H1 (cell line): ENCODE measurements around the gene SMARCC1. TPM values are rescaled to one million over a fixed set of nuclear protein-coding genes. Genes with fewer than 3 reads are reported as not detected.

ENCODE experiments used
- CTCF ChIA-PET: fragments of 300-600 bp; sonication (Branson Sonifier 250); formaldehyde crosslinking; loops from one replicate; lab custom pipeline; 2021; ENCODE audit not compliant: partially characterized antibody; lab: Charles Lee
- POLR2A ChIA-PET: fragments of 300-600 bp; sonication (Branson Sonifier 250); formaldehyde crosslinking; loops from one replicate; lab custom pipeline; 2021; ENCODE audit warnings: inconsistent platforms; ENCODE audit not compliant: partially characterized antibody; lab: Charles Lee
- DNase-seq, 2 experiments: peaks; one replicate each; pipeline versions ENCODE4 v3.0.0 to v3.0.0-alpha.2; 2010 to 2022; ENCODE audit warnings: low spot score in 2 of 2, low read depth in 1 of 2, mixed read lengths in 1 of 2
- FAIRE-seq: peaks from 2 replicates; lab custom pipeline; 2011; peaks lifted over from hg19 to GRCh38; lab: Jason Lieb, UNC
- H2AFZ ChIP-seq: 2 replicates; pipeline ENCODE4 v1.8.1; 2012; ENCODE audit warnings: low read length, inconsistent platforms
- H2AK5ac ChIP-seq: 2 replicates; pipeline ENCODE4 v1.6.1; 2013; ENCODE audit warnings: low read depth, low read length
- H2BK120ac ChIP-seq: replicated peaks from 2 replicates; pipeline ENCODE3; 2013; ENCODE audit warnings: low read depth, low read length, inconsistent platforms
- H2BK12ac ChIP-seq: 2 replicates; pipeline ENCODE4 v1.6.1; 2013; ENCODE audit warnings: low read depth, low read length
- H2BK15ac ChIP-seq: 2 replicates; pipeline ENCODE4 v1.6.1; 2013; ENCODE audit warnings: low read length
- H2BK20ac ChIP-seq: 2 replicates; pipeline ENCODE4 v1.6.1; 2013; ENCODE audit warnings: low read length
- H2BK5ac ChIP-seq: 2 replicates; pipeline ENCODE4 v1.6.1; 2013; ENCODE audit warnings: low read depth, low read length
- H3K14ac ChIP-seq: 2 replicates; pipeline ENCODE4 v1.6.1; 2013; ENCODE audit warnings: inconsistent platforms; ENCODE audit not compliant: insufficient read length
- H3K18ac ChIP-seq: 2 replicates; pipeline ENCODE4 v1.6.1; 2013; ENCODE audit warnings: low read length; ENCODE audit errors: extremely low read depth
- H3K23ac ChIP-seq: 2 replicates; pipeline ENCODE4 v1.6.1; 2013; ENCODE audit warnings: inconsistent platforms; ENCODE audit not compliant: insufficient read length
- H3K23me2 ChIP-seq: 2 replicates; pipeline ENCODE4 v1.6.1; 2013; ENCODE audit warnings: low read depth, low read length
- H3K27ac ChIP-seq: 2 replicates; pipeline ENCODE4 v1.6.1; 2011; ENCODE audit warnings: low read depth, low read length, inconsistent platforms
- H3K27me3 ChIP-seq, 4 experiments: replicated peaks in 1 of 4; 1 replicate in 1 of 4; 2 replicates in 3 of 4; pipeline versions ENCODE4 v1.6.1 to v1.8.1; 2011 to 2013; ENCODE audit warnings: low read length in 3 of 4, mild to moderate bottlenecking in 3 of 4, inconsistent platforms in 2 of 4, mixed read lengths in 2 of 4, moderate library complexity in 1 of 4; ENCODE audit not compliant: control insufficient read depth in 3 of 4, insufficient read depth in 3 of 4; ENCODE audit errors: extremely low read depth in 1 of 4
- H3K36me3 ChIP-seq, 4 experiments: 2 replicates each; pipeline versions ENCODE4 v1.6.1 to v1.8.1; 2011 to 2013; ENCODE audit warnings: mild to moderate bottlenecking in 4 of 4, low read length in 3 of 4, moderate library complexity in 2 of 4, control low read depth in 1 of 4, inconsistent platforms in 1 of 4; ENCODE audit not compliant: insufficient read depth in 4 of 4, control insufficient read depth in 2 of 4
- H3K4ac ChIP-seq: replicated peaks from 2 replicates; pipeline ENCODE3; 2013; ENCODE audit warnings: low read length, low read depth, mixed read lengths, inconsistent platforms; ENCODE audit not compliant: insufficient read length
- H3K4me1 ChIP-seq, 4 experiments: replicated peaks in 1 of 4; 1 replicate in 1 of 4; 2 replicates in 3 of 4; pipeline versions ENCODE4 v1.6.1 to v1.8.1; 2011 to 2013; ENCODE audit warnings: low read length in 3 of 4, inconsistent platforms in 2 of 4, mixed read lengths in 1 of 4; ENCODE audit not compliant: insufficient read depth in 4 of 4, control insufficient read depth in 3 of 4
- H3K4me2 ChIP-seq, 2 experiments: 2 replicates each; pipeline versions ENCODE4 v1.6.1 to v1.8.1; 2011 to 2013; ENCODE audit warnings: low read depth in 2 of 2, low read length in 2 of 2, control low read depth in 1 of 2, inconsistent platforms in 1 of 2, mild to moderate bottlenecking in 1 of 2; ENCODE audit not compliant: insufficient read depth in 1 of 2
- H3K4me3 ChIP-seq, 4 experiments: fragments of 200-600, 300-600 bp in 1 of 4; sonication (generic), shearing (Covaris generic), sonication (Bioruptor Twin) in 1 of 4; 2 replicates each; pipeline versions ENCODE4 v1.5.1 to v1.8.1; 2011 to 2016; ENCODE audit warnings: low read length in 4 of 4, low read depth in 3 of 4, control low read depth in 2 of 4, inconsistent platforms in 2 of 4, mild to moderate bottlenecking in 2 of 4, mixed read lengths in 1 of 4, moderate library complexity in 1 of 4; ENCODE audit not compliant: insufficient read depth in 2 of 4; ENCODE audit errors: extremely low read depth in 1 of 4
- H3K56ac ChIP-seq: replicated peaks from 2 replicates; pipeline ENCODE3; 2013; ENCODE audit warnings: low read depth, mild to moderate bottlenecking, mixed read lengths, low read length, inconsistent platforms; ENCODE audit not compliant: insufficient read length
- H3K79me1 ChIP-seq: 2 replicates; pipeline ENCODE4 v1.6.1; 2013; ENCODE audit warnings: low read depth, low read length, control low read depth
- H3K79me2 ChIP-seq, 2 experiments: 2 replicates each; pipeline versions ENCODE4 v1.6.1 to v1.8.1; 2012 to 2013; ENCODE audit warnings: low read length in 2 of 2, mild to moderate bottlenecking in 2 of 2, inconsistent platforms in 1 of 2; ENCODE audit not compliant: insufficient read depth in 2 of 2, control insufficient read depth in 1 of 2
- H3K9ac ChIP-seq, 4 experiments: replicated peaks in 1 of 4; 1 replicate in 1 of 4; 2 replicates in 3 of 4; pipeline versions ENCODE4 v1.6.1 to v1.8.1; 2011 to 2013; ENCODE audit warnings: low read depth in 3 of 4, low read length in 3 of 4, control low read depth in 2 of 4, mild to moderate bottlenecking in 2 of 4, moderate library complexity in 2 of 4, inconsistent platforms in 1 of 4; ENCODE audit errors: extremely low read depth in 1 of 4
- H3K9me3 ChIP-seq, 2 experiments: 2 replicates each; pipeline versions ENCODE4 v1.6.1 to v1.8.1; 2012 to 2013; ENCODE audit warnings: mild to moderate bottlenecking in 2 of 2, moderate library complexity in 2 of 2, control low read depth in 1 of 2, inconsistent platforms in 1 of 2, low read depth in 1 of 2, low read length in 1 of 2, mixed read lengths in 1 of 2; ENCODE audit not compliant: insufficient read depth in 2 of 2
- H4K20me1 ChIP-seq, 2 experiments: replicated peaks in 1 of 2; 2 replicates each; pipeline versions ENCODE3 to v1.8.1; 2011 to 2013; ENCODE audit warnings: inconsistent platforms in 2 of 2, low read length in 2 of 2, mild to moderate bottlenecking in 1 of 2; ENCODE audit not compliant: insufficient read depth in 2 of 2, control insufficient read depth in 1 of 2
- H4K5ac ChIP-seq: 2 replicates; pipeline ENCODE4 v1.6.1; 2013; ENCODE audit warnings: low read length, low read depth, mixed read lengths, inconsistent platforms; ENCODE audit not compliant: insufficient read length
- H4K8ac ChIP-seq: 2 replicates; pipeline ENCODE4 v1.8.0; 2013; ENCODE audit warnings: mild to moderate bottlenecking, moderate library complexity, low read length, inconsistent platforms; ENCODE audit not compliant: insufficient read depth; ENCODE audit errors: extremely low read depth
- H4K91ac ChIP-seq: replicated peaks from 2 replicates; pipeline ENCODE3; 2013; ENCODE audit warnings: low read length, mixed read lengths, inconsistent platforms; ENCODE audit not compliant: insufficient read length
- ASH2L ChIP-seq: fragments of 200-600, 300-600 bp; sonication (generic); IDR thresholded peaks from one replicate; pipeline ENCODE4 v1.7.1; 2017; ENCODE audit warnings: low read length
- CHD1 ChIP-seq: IDR thresholded peaks from 2 replicates; pipeline ENCODE4 v1.6.1; 2012; ENCODE audit warnings: low read depth, low read length, improper control_type of control experiment
- HDAC2 ChIP-seq, 2 experiments: fragments of 300-600 bp in 1 of 2; sonication (generic) in 1 of 2; IDR thresholded peaks; 2 replicates each; pipeline ENCODE4 v1.6.1; 2011 to 2012; ENCODE audit warnings: low read depth in 2 of 2, low read length in 2 of 2, mild to moderate bottlenecking in 2 of 2, moderate library complexity in 2 of 2, borderline replicate concordance in 1 of 2, inconsistent platforms in 1 of 2
- HDAC6 ChIP-seq: IDR thresholded peaks from one replicate; pipeline ENCODE4 v1.7.1; 2012; ENCODE audit warnings: low read depth, mild to moderate bottlenecking, inconsistent platforms, low read length, moderate library complexity
- JUN ChIP-seq: IDR thresholded peaks from 2 replicates; pipeline ENCODE4 v1.6.1; 2011; ENCODE audit warnings: low read depth, mild to moderate bottlenecking, improper control_type of control experiment, low read length
- KDM4A ChIP-seq: IDR thresholded peaks from one replicate; pipeline ENCODE4 v1.7.1; 2012; ENCODE audit warnings: low read depth, mild to moderate bottlenecking, moderate library complexity, low read length, inconsistent platforms; ENCODE audit not compliant: severe bottlenecking
- NANOG ChIP-seq: IDR thresholded peaks from 2 replicates; pipeline ENCODE4 v1.6.1; 2011; ENCODE audit warnings: low read length, low read depth, mild to moderate bottlenecking, inconsistent platforms; ENCODE audit not compliant: insufficient read depth, poor library complexity, severe bottlenecking
- POLR2A ChIP-seq, 2 experiments: IDR thresholded peaks; 1 replicate in 1 of 2; 2 replicates in 1 of 2; pipeline ENCODE4 v1.6.1; 2011; ENCODE audit warnings: low read depth in 2 of 2, low read length in 2 of 2, mild to moderate bottlenecking in 2 of 2; ENCODE audit errors: control extremely low read depth in 1 of 2
- POU5F1 ChIP-seq: IDR thresholded peaks from 2 replicates; pipeline ENCODE4 v1.6.1; 2011; ENCODE audit warnings: low read depth, mild to moderate bottlenecking, low read length, moderate library complexity
- SIN3A ChIP-seq, 2 experiments: IDR thresholded peaks in 1 of 2; conservative IDR thresholded peaks in 1 of 2; 2 replicates each; pipeline ENCODE4 v1.6.1; 2011 to 2012; ENCODE audit warnings: low read length in 2 of 2, improper control_type of control experiment in 1 of 2, low read depth in 1 of 2, mild to moderate bottlenecking in 1 of 2
- SP4 ChIP-seq: IDR thresholded peaks from 2 replicates; pipeline ENCODE4 v1.6.1; 2012; ENCODE audit warnings: low read length, inconsistent platforms
- TAF7 ChIP-seq: optimal IDR thresholded peaks from 2 replicates; pipeline ENCODE3; 2011; ENCODE audit warnings: low read depth, mild to moderate bottlenecking, inconsistent platforms, low read length, moderate library complexity, borderline replicate concordance
- YY1 ChIP-seq: IDR thresholded peaks from 2 replicates; pipeline ENCODE4 v1.6.1; 2011; ENCODE audit warnings: low read depth, mild to moderate bottlenecking, low read length
- WGBS, 2 experiments: shearing (Covaris generic) in 1 of 2; methylation state at CpG; one replicate each; pipeline versions ENCODE4 v1.1.6 to v1.1.7; 2013 to 2015; ENCODE audit warnings: low lambda C conversion rate in 2 of 2, mixed read lengths in 2 of 2, inconsistent platforms in 1 of 2, low coverage in 1 of 2, missing lambda C conversion rate in 1 of 2; ENCODE audit not compliant: insufficient replicate concordance in 2 of 2, insufficient coverage in 1 of 2, insufficient read length in 1 of 2; ENCODE audit errors: extremely low coverage in 1 of 2, missing lambda C conversion rate in 1 of 2; 5-methylcytosine and 5-hydroxymethylcytosine counted together
- polyA plus RNA-seq, 7 experiments: library from polyadenylated mRNA; depleted of rRNA in 3 of 7; stranded (reverse) in 5 of 7; unstranded in 2 of 7; fragments of >200 nt in 5 of 7; fragments of 200-250 nt in 2 of 7; gene quantifications; 1 replicate in 5 of 7; 2 replicates in 1 of 7; 4 replicates in 1 of 7; pipeline versions ENCODE4 v1.2.1 to v1.2.3, GENCODE V29; 2011 to 2013; ENCODE audit warnings: missing spikeins in 2 of 7, mixed read lengths in 2 of 7
- total RNA-seq: library from RNA; stranded (reverse); fragmentation: NEBNext Ultra II Directional; extraction: Animal tissue kit (Norgen Biotek cat#: 25700); gene quantifications from 2 replicates; pipeline ENCODE4 v1.2.1, GENCODE V29; 2021
- TF ChIP-seq, protein P1 (sequence below): IDR thresholded peaks from 2 replicates; pipeline ENCODE4 v1.6.1; 2011; ENCODE audit warnings: low read length, improper control_type of control experiment

SMARCC1 gene
- total and polyA plus RNA-seq, 2 of the 8 experiments (the other 6 are each of a cell fraction or from before 2014, with no cell fraction given) = 64.1 to 335 TPM

DNA sequence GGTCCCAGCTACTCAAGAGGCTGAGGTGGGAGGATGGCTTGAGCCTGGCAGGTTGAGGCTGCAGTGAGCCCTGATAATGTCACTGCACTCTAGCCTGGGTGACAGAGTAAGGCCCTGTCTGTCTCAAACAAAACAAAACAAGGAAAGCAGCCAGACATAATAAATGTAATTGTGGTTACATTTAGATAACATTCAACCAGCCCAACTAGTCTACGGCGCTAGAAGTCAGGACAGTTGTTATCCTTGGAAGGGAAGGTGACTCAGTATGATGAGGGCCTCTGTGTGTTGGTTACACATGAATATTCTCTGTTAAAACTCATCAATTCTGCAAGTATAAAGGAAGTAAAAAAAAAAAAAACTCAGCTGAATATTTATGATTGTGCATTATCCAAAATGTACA is 176.0 kb downstream of the SMARCC1 start:
- no peaks in the 10 kb centered on the region for H3K23me2 ChIP-seq
- H3K79me1 ChIP-seq = no peaks in the 10 kb centered on the region
- H2AFZ ChIP-seq = no peak overlapping the region
- no peak overlapping the region for H3K4me2 ChIP-seq
- no peak for FAIRE-seq
- no peak overlapping the region for H3K4me3 ChIP-seq
- H3K36me3 ChIP-seq = peaks cover 29 to 64% (median 49%) of the 10 kb centered on the region in 4 experiments
- no peak overlapping the region for H2BK5ac ChIP-seq
- H3K9ac ChIP-seq = no peak overlapping the region
- no peak overlapping the region for H4K5ac ChIP-seq
- no peaks in the 10 kb centered on the region for H3K4me1 ChIP-seq
- CTCF ChIA-PET = interaction anchor here (1.0 to 1.1 kb wide), 2 partner anchors 15 to 22 kb away, joined by 4 read pairs; no protein-coding TSS in a partner anchor
- no peak for DNase-seq
- no peak overlapping the region for H2BK15ac ChIP-seq
- H3K14ac ChIP-seq = no peak overlapping the region
- H3K27ac ChIP-seq = no peak overlapping the region
- no peak overlapping the region for H3K56ac ChIP-seq
- no peak overlapping the region for H3K4ac ChIP-seq
- H3K18ac ChIP-seq = no peak overlapping the region
- no peak overlapping the region for H2BK12ac ChIP-seq
- H2AK5ac ChIP-seq = no peak overlapping the region
- no peak overlapping the region for H2BK120ac ChIP-seq
- H4K20me1 ChIP-seq = peaks cover 0 to 5% of the 10 kb centered on the region in 2 experiments
- H3K23ac ChIP-seq = no peak overlapping the region
- POLR2A ChIA-PET = no interaction called here
- WGBS, 2 experiments = 87% methylated on average over 2 of the region's 2 CpGs; no CpG with 5 or more reads in 1 of the 2 experiments
- no peaks in the 10 kb centered on the region for H3K27me3 ChIP-seq
- H2BK20ac ChIP-seq = no peak overlapping the region
- H4K91ac ChIP-seq = no peak overlapping the region
- no peaks in the 10 kb centered on the region for H3K9me3 ChIP-seq
- peaks cover 0 to 4% of the 10 kb centered on the region in 2 experiments; a peak in 1 of 4 replicates for H3K79me2 ChIP-seq
- no peak overlapping the region for H4K8ac ChIP-seq
- no peak for TF ChIP-seq KDM4A
- no peak for TF ChIP-seq POLR2A (IDR thresholded peaks at IDR 0.05; ENCODE audit: control extremely low read depth in 1 of 2, low read depth in 2 of 2, low read length in 2 of 2)
- no peak for TF ChIP-seq CHD1
- no peak for TF ChIP-seq YY1
- TF ChIP-seq NANOG = no peak
- TF ChIP-seq POU5F1 = no peak
- TF ChIP-seq, protein P1, sequence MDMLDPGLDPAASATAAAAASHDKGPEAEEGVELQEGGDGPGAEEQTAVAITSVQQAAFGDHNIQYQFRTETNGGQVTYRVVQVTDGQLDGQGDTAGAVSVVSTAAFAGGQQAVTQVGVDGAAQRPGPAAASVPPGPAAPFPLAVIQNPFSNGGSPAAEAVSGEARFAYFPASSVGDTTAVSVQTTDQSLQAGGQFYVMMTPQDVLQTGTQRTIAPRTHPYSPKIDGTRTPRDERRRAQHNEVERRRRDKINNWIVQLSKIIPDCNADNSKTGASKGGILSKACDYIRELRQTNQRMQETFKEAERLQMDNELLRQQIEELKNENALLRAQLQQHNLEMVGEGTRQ = no peak
- no peak for TF ChIP-seq JUN
- no peak for TF ChIP-seq ASH2L
- TF ChIP-seq SP4 = no peak
- no peak for TF ChIP-seq HDAC2 (IDR thresholded peaks at IDR 0.05; ENCODE audit: borderline replicate concordance in 1 of 2, low read depth in 2 of 2, low read length in 2 of 2)
- no peak for TF ChIP-seq SIN3A (conservative IDR thresholded peaks at IDR 0.05 in 1 of 2, IDR thresholded peaks at IDR 0.05 in 1 of 2; ENCODE audit: low read depth in 1 of 2, low read length in 2 of 2)
- no peak for TF ChIP-seq HDAC6
- TF ChIP-seq TAF7 = no peak
